Measurements from ENCODE around the gene INTS11.

Gene INTS11

GRCh38 chr1:1342584-1343115 is 18.2 kb upstream of the INTS11 start:
- DNase-seq: no peak

GRCh38 chr1:1342061-1342562 is 17.7 kb upstream of the INTS11 start:
- no peak for DNase-seq

GRCh38 chr1:1341549-1342021 is 17.1 kb upstream of the INTS11 start:
- DNase-seq: no peak

GRCh38 chr1:1340791-1341548 is 16.5 kb upstream of the INTS11 start:
- DNase-seq: no peak

GRCh38 chr1:1340185-1340584 is 15.7 kb upstream of the INTS11 start:
- DNase-seq: no peak

GRCh38 chr1:1338278-1338677 is 13.8 kb upstream of the INTS11 start:
- DNase-seq: no peak

GRCh38 chr1:1337793-1338147 is 13.3 kb upstream of the INTS11 start:
- DNase-seq: peak; percentile 39

GRCh38 chr1:1336931-1337792 is 12.7 kb upstream of the INTS11 start:
- DNase-seq: no peak

GRCh38 chr1:1336446-1336845 is 12.0 kb upstream of the INTS11 start:
- DNase-seq: no peak

- no peak for DNase-seq
Observed at GRCh38 chr1:1335792-1336248, 11.4 kb upstream of the INTS11 start.

- no peak for DNase-seq
Observed at GRCh38 chr1:1335283-1335682, 10.8 kb upstream of the INTS11 start.

GRCh38 chr1:1334835-1335234 is 10.4 kb upstream of the INTS11 start:
- DNase-seq: no peak

- DNase-seq: no peak
Observed at GRCh38 chr1:1333551-1334241, 9.2 kb upstream of the INTS11 start.

GRCh38 chr1:1332774-1333480 is 8.5 kb upstream of the INTS11 start:
- DNase-seq: no peak

GRCh38 chr1:1332031-1332755 is 7.7 kb upstream of the INTS11 start:
- DNase-seq: no peak

GRCh38 chr1:1331068-1331965 is 6.9 kb upstream of the INTS11 start, which contains the start of gene TAS1R3:
TSS of gene TAS1R3 (plus strand) at chr1:1331280. CDS start at chr1:1331346, 66 bp downstream.
- no peak for DNase-seq

GRCh38 chr1:1330366-1331067 is 6.1 kb upstream of the INTS11 start:
- DNase-seq: no peak

- no peak for DNase-seq
Observed at GRCh38 chr1:1329304-1330210, 5.1 kb upstream of the INTS11 start.

- DNase-seq: no peak
Observed at GRCh38 chr1:1328254-1328653, 3.8 kb upstream of the INTS11 start.
